WTC11 (cell line): ENCODE measurements around the gene NT5DC1.

ENCODE experiments used
- ATF3 ChIP-seq: sonication (generic); formaldehyde crosslinking; conservative IDR thresholded peaks from 2 replicates; pipeline ENCODE4 v1.8.1; 2022; ENCODE audit warnings: mild to moderate bottlenecking, missing genetic modification reagents
- CREB1 ChIP-seq: sonication (generic); formaldehyde crosslinking; IDR thresholded peaks from 2 replicates; pipeline ENCODE4 v1.8.0; 2023; ENCODE audit warnings: mild to moderate bottlenecking, missing genetic modification reagents
- CTCF ChIP-seq: fragments of 200-600 bp; IDR thresholded peaks from 2 replicates; pipeline ENCODE4 v1.8.0; 2022; ENCODE audit warnings: antibody characterized with exemption
- E2F5 ChIP-seq: sonication (generic); formaldehyde crosslinking; IDR thresholded peaks from 2 replicates; pipeline ENCODE4 v1.8.1; 2022; ENCODE audit warnings: mild to moderate bottlenecking, moderate library complexity, missing genetic modification reagents
- ESRRA ChIP-seq: sonication (generic); formaldehyde crosslinking; IDR thresholded peaks from 2 replicates; pipeline ENCODE4 v1.8.1; 2022; ENCODE audit warnings: mild to moderate bottlenecking, missing genetic modification reagents, borderline replicate concordance
- GRHL2 ChIP-seq: fragments of 250-450 bp; sonication (Bioruptor Pico); IDR thresholded peaks from 2 replicates; pipeline ENCODE4 v1.8.0; 2022; ENCODE audit warnings: mild to moderate bottlenecking, moderate library complexity; ENCODE audit not compliant: insufficient replicate concordance, severe bottlenecking
- NR3C1 ChIP-seq: sonication (generic); formaldehyde crosslinking; conservative IDR thresholded peaks from 2 replicates; pipeline ENCODE4 v1.8.1; 2023; ENCODE audit warnings: low read depth, mild to moderate bottlenecking, missing genetic modification reagents
- PRDM15 ChIP-seq: sonication (generic); formaldehyde crosslinking; IDR thresholded peaks from 2 replicates; pipeline ENCODE4 v1.8.0; 2022; ENCODE audit warnings: missing genetic modification reagents
- PRRX2 ChIP-seq: fragments of 250-450 bp; sonication (Bioruptor Pico); IDR thresholded peaks from 2 replicates; pipeline ENCODE4 v1.8.0; 2021; ENCODE audit warnings: mild to moderate bottlenecking
- ZBTB21 ChIP-seq: sonication (generic); formaldehyde crosslinking; IDR thresholded peaks from 2 replicates; pipeline ENCODE4 v1.8.1; 2023; ENCODE audit warnings: mild to moderate bottlenecking, missing genetic modification reagents, borderline replicate concordance
- ZNF121 ChIP-seq: sonication (generic); formaldehyde crosslinking; IDR thresholded peaks from 2 replicates; pipeline ENCODE4 v1.8.0; 2023; ENCODE audit warnings: missing genetic modification reagents
- ZNF232 ChIP-seq: sonication (generic); formaldehyde crosslinking; IDR thresholded peaks from 2 replicates; pipeline ENCODE4 v1.8.0; 2022; ENCODE audit warnings: mild to moderate bottlenecking, missing genetic modification reagents
- ZNF425 ChIP-seq: fragments of 250-450 bp; sonication (Bioruptor Pico); conservative IDR thresholded peaks from 2 replicates; pipeline ENCODE4 v1.9.0; 2021; ENCODE audit warnings: mild to moderate bottlenecking
- ZNF512 ChIP-seq: sonication (generic); formaldehyde crosslinking; IDR thresholded peaks from 2 replicates; pipeline ENCODE4 v1.8.1; 2022; ENCODE audit warnings: missing genetic modification reagents, borderline replicate concordance

- TF ChIP-seq NR3C1 (CRISPR knock-in tag), result no peak
- TF ChIP-seq CTCF, result no peak
- TF ChIP-seq ESRRA, result no peak
- no peak for TF ChIP-seq PRDM15
- TF ChIP-seq PRRX2 (CRISPR knock-in tag), result no peak
- TF ChIP-seq ZNF232 (CRISPR knock-in tag), result no peak
- TF ChIP-seq CREB1, result no peak
- no peak for TF ChIP-seq ATF3 (CRISPR knock-in tag)
- no peak for TF ChIP-seq ZNF512 (CRISPR knock-in tag)
- TF ChIP-seq E2F5 (CRISPR knock-in tag), result no peak
- no peak for TF ChIP-seq GRHL2
- TF ChIP-seq ZNF121, result no peak
- TF ChIP-seq ZBTB21, result no peak
- no peak for TF ChIP-seq ZNF425
Observed at GRCh38 chr6:116263353-116263752, 162.7 kb downstream of the NT5DC1 start.
